Right lobe of liver (tissue), 6 donors: ENCODE results near the gene INPP4B. TPM values are rescaled to one million over a fixed set of nuclear protein-coding genes. Genes with fewer than 3 reads are reported as not detected.

ENCODE experiments used
- ATAC-seq, 4 donors: fragments of 200-7000 bp; cut with Tn5 transposase; one replicate each; pipeline ENCODE4 v1.9.1; 2020; ENCODE audit warnings: mild to moderate bottlenecking in 4 of 4, moderate library complexity in 4 of 4
- DNase-seq, 3 donors: peaks; one replicate each; pipeline ENCODE4 v3.0.0-alpha.2; 2020
- H3K27ac ChIP-seq, 3 donors: fragments of 200-600 bp; one replicate each; pipeline ENCODE4 v1.8.0; 2022
- H3K27me3 ChIP-seq, 2 donors: fragments of 200-600 bp; one replicate each; pipeline ENCODE4 v1.8.0; 2022
- H3K36me3 ChIP-seq, 4 donors: fragments of 200-600 bp; sonication (generic) in 1 of 4; one replicate each; pipeline versions ENCODE4 v1.5.1 to v1.8.0; 2017 to 2022; ENCODE audit warnings: control low read depth in 1 of 4
- H3K4me1 ChIP-seq, 4 donors: fragments of 200-600 bp; sonication (generic) in 1 of 4; one replicate each; pipeline versions ENCODE4 v1.5.1 to v1.8.0; 2017 to 2022; ENCODE audit warnings: control low read depth in 1 of 4
- H3K4me3 ChIP-seq, 3 donors: fragments of 200-600 bp; one replicate each; pipeline ENCODE4 v1.8.0; 2022
- H3K9me3 ChIP-seq, 4 donors: fragments of 200-600 bp; sonication (generic) in 1 of 4; one replicate each; pipeline versions ENCODE4 v1.5.1 to v1.8.0; 2017 to 2022; ENCODE audit warnings: control low read depth in 1 of 4
- POLR2A ChIP-seq: fragments of 450-650 bp; IDR thresholded peaks from one replicate; pipeline ENCODE4 v1.6.1; 2017; ENCODE audit warnings: antibody characterized with exemption, mild to moderate bottlenecking
- WGBS: methylation state at CpG from one replicate; pipeline ENCODE4 v1.1.6; 2018; ENCODE audit warnings: low coverage, low lambda C conversion rate; ENCODE audit not compliant: insufficient coverage; ENCODE audit errors: missing lambda C conversion rate; 5-methylcytosine and 5-hydroxymethylcytosine counted together
- intact Hi-C, 2 donors: fragments of 100-400 bp; cut with DNase I; formaldehyde crosslinking; loops; one replicate each; pipeline versions ENCODE4 v1.11.2 to v1.14.1; 2022
- total RNA-seq, 6 experiments: library from RNA; depleted of rRNA in 2 of 6; stranded (reverse); fragments of >200 nt in 2 of 6; fragmentation: NEBNext Ultra II Directional in 3 of 6; extraction: Animal tissue kit (Norgen Biotek cat#: 25700) in 3 of 6; gene quantifications; one replicate each; pipeline versions ENCODE4 v1.1.0 to v1.2.4, GENCODE V29; 2016 to 2023
- TF ChIP-seq, protein P1 (sequence below), 4 donors: fragments of 200-600 bp in 3 of 4; fragments of 450-650 bp in 1 of 4; IDR thresholded peaks; one replicate each; pipeline versions ENCODE4 v1.5.1 to v1.8.0; 2016 to 2022; ENCODE audit warnings: antibody characterized with exemption in 4 of 4, mild to moderate bottlenecking in 2 of 4
- donor health status: DM: no; HTN: yes; CAD: no.
- donor health status: DM: no; HTN: no; CAD: no.
- donor health status: DM: no; HTN: no; CAD: no.
- donor health status: DM: no; HTN: yes; CAD: no.
- donor health status: DM: no; HTN: yes; CAD: no.

Gene INPP4B
- total RNA-seq, 6 experiments from 2014 or later, result 0.73 to 5.0 (median 1.6) TPM

DNA sequence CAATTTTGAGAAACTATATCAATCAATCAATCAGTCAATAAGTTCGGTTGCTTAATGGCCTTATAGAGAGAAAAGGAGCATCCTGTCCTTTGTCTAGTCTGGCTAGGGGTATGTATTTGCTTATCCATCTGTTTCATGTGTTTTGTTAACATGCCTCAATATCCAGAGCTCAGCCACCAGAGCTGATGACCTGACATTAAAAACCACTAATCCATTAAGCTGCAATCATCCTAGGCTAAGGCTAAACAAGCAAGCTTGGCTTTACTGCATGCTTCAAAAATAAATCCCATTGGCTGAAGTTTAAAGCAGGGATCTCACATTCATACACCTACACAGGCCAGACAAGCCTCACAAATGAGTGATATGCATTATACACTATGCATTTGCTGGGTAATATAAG is 139.7 kb downstream of the INPP4B start:
- ATAC-seq, result no peak
- no peak for DNase-seq
- Histone ChIP-seq H3K4me1 (no peaks in the 10 kb centered on the region), H3K27ac (no peak overlapping the region), H3K9me3 (no peaks in the 10 kb centered on the region), H3K4me3 (no peak overlapping the region), H3K36me3 (no peaks in the 10 kb centered on the region), H3K27me3 (no peaks in the 10 kb centered on the region)
- TF ChIP-seq POLR2A, result no peak
- TF ChIP-seq, protein P1, sequence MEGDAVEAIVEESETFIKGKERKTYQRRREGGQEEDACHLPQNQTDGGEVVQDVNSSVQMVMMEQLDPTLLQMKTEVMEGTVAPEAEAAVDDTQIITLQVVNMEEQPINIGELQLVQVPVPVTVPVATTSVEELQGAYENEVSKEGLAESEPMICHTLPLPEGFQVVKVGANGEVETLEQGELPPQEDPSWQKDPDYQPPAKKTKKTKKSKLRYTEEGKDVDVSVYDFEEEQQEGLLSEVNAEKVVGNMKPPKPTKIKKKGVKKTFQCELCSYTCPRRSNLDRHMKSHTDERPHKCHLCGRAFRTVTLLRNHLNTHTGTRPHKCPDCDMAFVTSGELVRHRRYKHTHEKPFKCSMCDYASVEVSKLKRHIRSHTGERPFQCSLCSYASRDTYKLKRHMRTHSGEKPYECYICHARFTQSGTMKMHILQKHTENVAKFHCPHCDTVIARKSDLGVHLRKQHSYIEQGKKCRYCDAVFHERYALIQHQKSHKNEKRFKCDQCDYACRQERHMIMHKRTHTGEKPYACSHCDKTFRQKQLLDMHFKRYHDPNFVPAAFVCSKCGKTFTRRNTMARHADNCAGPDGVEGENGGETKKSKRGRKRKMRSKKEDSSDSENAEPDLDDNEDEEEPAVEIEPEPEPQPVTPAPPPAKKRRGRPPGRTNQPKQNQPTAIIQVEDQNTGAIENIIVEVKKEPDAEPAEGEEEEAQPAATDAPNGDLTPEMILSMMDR (IDR thresholded peaks at IDR 0.05), result no peak
- 50% methylated on average over 1 of the region's 1 CpG for WGBS
- intact Hi-C loops, result no loop called here

DNA sequence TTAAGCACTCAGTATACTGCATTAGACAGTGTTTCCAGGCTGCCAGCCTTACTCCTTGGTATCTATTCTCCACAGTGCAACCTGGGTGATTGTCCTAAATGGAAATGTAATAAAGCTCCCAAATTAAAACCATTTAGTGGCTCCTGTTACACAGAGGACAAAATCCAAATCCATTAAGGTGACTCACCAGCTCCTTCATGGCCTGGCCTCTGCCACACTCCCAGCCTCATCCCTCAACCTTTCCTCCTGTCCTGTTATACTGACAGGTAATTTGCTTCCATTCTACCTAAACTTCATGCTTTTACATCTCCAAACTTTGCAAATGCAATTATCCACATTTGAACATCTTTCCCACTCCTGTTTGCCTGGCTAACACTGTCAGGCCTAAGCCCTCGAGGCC is 140.3 kb downstream of the INPP4B start:
- TF ChIP-seq, protein P1 (IDR thresholded peaks at IDR 0.05), result no peak
- no peak for TF ChIP-seq POLR2A
- no peak overlapping the region for H3K27ac ChIP-seq
- ATAC-seq, result no peak
- intact Hi-C loops, result no loop called here
- H3K36me3 ChIP-seq, result no peaks in the 10 kb centered on the region
- H3K4me1 ChIP-seq, result no peaks in the 10 kb centered on the region
- H3K27me3 ChIP-seq, result no peaks in the 10 kb centered on the region
- DNase-seq, result no peak
- 70% methylated on average over 1 of the region's 1 CpG for whole genome bisulfite sequencing
- no peak overlapping the region for H3K4me3 ChIP-seq
- no peaks in the 10 kb centered on the region for H3K9me3 ChIP-seq

DNA sequence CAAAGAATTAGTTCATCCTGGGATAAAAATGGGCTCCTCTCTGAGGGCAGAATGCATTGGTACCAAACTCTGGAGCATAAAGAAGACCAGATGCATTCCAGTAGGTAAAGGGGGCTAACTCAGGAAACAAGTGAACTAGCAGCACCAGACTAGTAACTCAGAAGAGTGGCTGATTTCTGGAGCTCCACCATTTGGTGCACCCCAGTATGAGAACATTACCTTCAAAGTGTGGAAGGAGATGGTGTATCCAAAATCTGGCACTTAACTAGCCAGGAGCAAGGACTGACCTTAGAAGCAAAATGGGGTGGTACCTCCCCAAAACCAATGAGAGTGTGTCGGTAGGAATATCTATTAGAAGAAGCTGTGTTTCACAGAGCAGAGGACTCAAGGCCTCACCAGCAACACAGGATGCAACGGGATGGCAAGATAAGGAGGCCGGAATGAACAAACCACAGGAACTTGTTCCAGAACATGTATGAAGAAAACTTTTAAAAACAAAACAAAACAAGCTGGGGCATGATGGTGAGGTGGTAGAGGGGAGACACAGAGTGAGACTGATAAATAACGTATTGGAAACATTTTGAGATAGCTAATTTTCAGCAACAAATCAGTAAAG is 142.3 kb downstream of the INPP4B start:
- intact Hi-C loops, result no loop called here
- Histone ChIP-seq H3K4me3 (no peak overlapping the region), H3K27ac (no peak overlapping the region), H3K27me3 (no peaks in the 10 kb centered on the region), H3K36me3 (no peaks in the 10 kb centered on the region), H3K4me1 (no peaks in the 10 kb centered on the region), H3K9me3 (no peaks in the 10 kb centered on the region)
- ATAC-seq (no peak), DNase-seq (no peak)
- TF ChIP-seq, protein P1 (IDR thresholded peaks at IDR 0.05), result no peak
- TF ChIP-seq POLR2A, result no peak
- 33% methylated on average over 4 of the region's 4 CpGs for WGBS

DNA sequence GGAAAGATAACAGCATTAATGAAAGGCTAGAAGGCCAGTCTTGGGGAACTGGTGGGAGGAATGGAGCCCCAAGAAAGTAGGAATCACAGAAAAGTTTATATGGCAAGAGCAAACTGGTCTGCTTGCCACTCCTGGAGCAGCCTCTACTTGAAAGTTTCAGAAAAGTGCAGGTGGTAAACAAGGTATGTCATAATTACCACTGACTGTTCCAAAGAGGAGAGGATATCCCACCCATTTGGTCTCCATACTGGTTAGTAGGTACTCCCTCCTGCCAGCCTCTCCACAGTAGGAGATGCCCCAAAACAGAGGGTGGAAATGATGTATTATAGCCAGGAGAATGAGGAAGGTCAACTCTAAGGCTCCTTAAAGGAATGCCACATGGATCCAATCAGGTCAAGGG is 145.1 kb downstream of the INPP4B start:
- Histone ChIP-seq H3K27ac (no peak overlapping the region), H3K9me3 (no peaks in the 10 kb centered on the region), H3K27me3 (no peaks in the 10 kb centered on the region), H3K36me3 (no peaks in the 10 kb centered on the region), H3K4me3 (no peak overlapping the region), H3K4me1 (no peaks in the 10 kb centered on the region)
- no peak for TF ChIP-seq POLR2A
- TF ChIP-seq, protein P1 (IDR thresholded peaks at IDR 0.05), result no peak
- intact Hi-C loops, result no loop called here
- ATAC-seq, result no peak
- no peak for DNase-seq

DNA sequence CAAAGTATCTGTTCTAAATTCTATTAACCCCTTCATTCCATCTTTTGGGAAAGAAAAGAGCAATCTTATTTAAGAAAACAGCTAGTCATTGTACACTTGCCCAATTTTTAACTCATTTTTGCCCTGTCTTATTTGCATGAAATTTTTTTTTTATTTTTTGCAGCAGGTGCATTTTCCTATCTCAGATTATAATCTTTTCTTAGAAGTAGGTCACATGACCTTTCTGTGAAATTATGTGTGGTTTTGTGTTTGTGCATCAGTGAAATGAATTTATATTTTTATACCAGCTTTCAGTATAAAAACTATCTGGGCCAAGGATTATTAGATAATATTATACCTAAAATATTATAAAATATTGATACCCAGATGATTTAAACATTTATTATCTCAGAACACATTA is 145.6 kb downstream of the INPP4B start:
- Histone ChIP-seq H3K4me3 (no peak overlapping the region), H3K27me3 (no peaks in the 10 kb centered on the region), H3K4me1 (no peaks in the 10 kb centered on the region), H3K27ac (no peak overlapping the region), H3K36me3 (no peaks in the 10 kb centered on the region), H3K9me3 (no peaks in the 10 kb centered on the region)
- TF ChIP-seq POLR2A, result no peak
- TF ChIP-seq, protein P1 (IDR thresholded peaks at IDR 0.05), result no peak
- DNase-seq, result no peak
- ATAC-seq, result no peak
- intact Hi-C loops, result no loop called here
